ENCODE measurements around the gene PTGR2.

- no peak for TF ChIP-seq CTCF (IDR thresholded peaks at IDR 0.05)
- no peak for TF ChIP-seq EZH2 (IDR thresholded peaks at IDR 0.05; ENCODE audit: borderline replicate concordance, insufficient read depth, low read depth, low read length, poor library complexity, severe bottlenecking)
Measured at GRCh38 chr14:73895939-73896338, 44.3 kb downstream of the PTGR2 start.
